ENCODE results near the gene DDC. TPM values are rescaled to one million over a fixed set of nuclear protein-coding genes. Genes with fewer than 3 reads are reported as not detected.
A peak's percentile ranks its signal among the peaks of the same experiment; 100 is the strongest.

Gene DDC
- total RNA-seq, 3 donors from 2014 or later (not counting 1 experiment from before 2014, with no cell fraction given): not detected

DNA sequence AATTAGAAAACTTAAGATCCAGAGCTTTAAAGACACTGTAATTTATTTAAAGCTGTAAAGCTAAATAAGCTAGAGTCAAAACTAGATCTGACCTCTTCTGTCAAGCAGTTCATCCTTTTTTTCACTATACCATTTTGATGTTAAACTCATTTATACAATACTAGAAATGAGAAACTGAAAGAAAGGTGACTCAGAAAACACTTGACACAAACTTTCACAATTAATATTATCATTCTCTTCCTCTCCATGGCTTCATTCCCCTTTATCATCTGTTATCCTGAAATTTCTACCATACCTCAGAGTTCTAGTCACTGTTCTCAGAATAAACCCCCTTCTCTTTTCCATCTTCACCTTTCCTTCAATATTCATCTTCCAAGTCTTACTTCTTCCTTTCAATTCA is 116.4 kb downstream of the DDC start:
- H3K4me1 Mint-ChIP-seq: peaks cover 23 to 24% of the 10 kb centered on the region in 2 donors
- ATAC-seq (no peak), DNase-seq (no peak)
- peak overlapping the region; percentile 35 for H3K4me3 Mint-ChIP-seq
- Histone ChIP-seq H3K4me1 (ENCODE audit: control insufficient read depth, insufficient read depth, low read length) (peaks cover 16% of the 10 kb centered on the region), H3K36me3 (ENCODE audit: control insufficient read depth, insufficient read depth, low read length) (peaks cover 28% of the 10 kb centered on the region), H3K9me3 (ENCODE audit: control insufficient read depth, insufficient read depth, low read length) (no peaks in the 10 kb centered on the region), H3K27me3 (ENCODE audit: control insufficient read depth, insufficient read depth, low read length) (no peaks in the 10 kb centered on the region), H3K27ac (ENCODE audit: low read length) (no peak overlapping the region), H3K4me3 (ENCODE audit: low read length) (no peak overlapping the region)
- TF ChIP-seq, protein P1, sequence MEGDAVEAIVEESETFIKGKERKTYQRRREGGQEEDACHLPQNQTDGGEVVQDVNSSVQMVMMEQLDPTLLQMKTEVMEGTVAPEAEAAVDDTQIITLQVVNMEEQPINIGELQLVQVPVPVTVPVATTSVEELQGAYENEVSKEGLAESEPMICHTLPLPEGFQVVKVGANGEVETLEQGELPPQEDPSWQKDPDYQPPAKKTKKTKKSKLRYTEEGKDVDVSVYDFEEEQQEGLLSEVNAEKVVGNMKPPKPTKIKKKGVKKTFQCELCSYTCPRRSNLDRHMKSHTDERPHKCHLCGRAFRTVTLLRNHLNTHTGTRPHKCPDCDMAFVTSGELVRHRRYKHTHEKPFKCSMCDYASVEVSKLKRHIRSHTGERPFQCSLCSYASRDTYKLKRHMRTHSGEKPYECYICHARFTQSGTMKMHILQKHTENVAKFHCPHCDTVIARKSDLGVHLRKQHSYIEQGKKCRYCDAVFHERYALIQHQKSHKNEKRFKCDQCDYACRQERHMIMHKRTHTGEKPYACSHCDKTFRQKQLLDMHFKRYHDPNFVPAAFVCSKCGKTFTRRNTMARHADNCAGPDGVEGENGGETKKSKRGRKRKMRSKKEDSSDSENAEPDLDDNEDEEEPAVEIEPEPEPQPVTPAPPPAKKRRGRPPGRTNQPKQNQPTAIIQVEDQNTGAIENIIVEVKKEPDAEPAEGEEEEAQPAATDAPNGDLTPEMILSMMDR (IDR thresholded peaks at IDR 0.05): no peak
- H3K27me3 Mint-ChIP-seq (ENCODE audit: low read depth in 2 of 2): peaks cover 8 to 11% of the 10 kb centered on the region in 2 donors
- H3K36me3 Mint-ChIP-seq: peaks cover 9% of the 10 kb centered on the region
- H3K27ac Mint-ChIP-seq: peak overlapping the region; percentile 8 to 96
- intact Hi-C loops (cut with micrococcal nuclease): no loop called here
- no peaks in the 10 kb centered on the region for H3K9me3 Mint-ChIP-seq

DNA sequence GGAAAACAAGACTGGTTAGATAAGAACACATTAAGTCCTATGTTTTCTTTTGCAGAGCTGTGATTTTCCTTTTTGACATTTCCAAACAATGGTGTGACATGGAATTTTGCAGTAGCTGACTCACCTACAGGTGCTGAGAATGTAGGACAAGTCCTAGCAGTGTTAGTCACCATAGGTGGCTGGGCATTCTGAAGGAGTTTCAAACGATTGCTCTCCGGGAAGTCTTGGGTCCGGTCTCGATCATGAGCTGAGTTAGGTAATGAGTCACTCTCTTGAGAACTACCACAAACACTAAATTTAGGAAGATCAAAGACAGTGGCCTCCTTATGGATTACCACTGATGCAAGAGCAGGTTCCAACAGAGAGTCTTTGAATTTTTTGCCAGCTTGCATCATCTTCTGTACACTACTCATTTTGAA is 118.7 kb downstream of the DDC start:
- H3K36me3 Mint-ChIP-seq: peaks cover 9% of the 10 kb centered on the region
- H3K27me3 Mint-ChIP-seq (ENCODE audit: low read depth in 2 of 2): no peaks in the 10 kb centered on the region
- no peak overlapping the region for H3K4me3 Mint-ChIP-seq
- whole genome bisulfite sequencing (ENCODE audit: insufficient coverage): 69% methylated on average over 4 of the region's 4 CpGs
- Histone ChIP-seq H3K9me3 (ENCODE audit: control insufficient read depth, insufficient read depth, low read length) (no peaks in the 10 kb centered on the region), H3K27me3 (ENCODE audit: control insufficient read depth, insufficient read depth, low read length) (no peaks in the 10 kb centered on the region), H3K4me3 (ENCODE audit: low read length) (no peak overlapping the region), H3K27ac (ENCODE audit: low read length) (no peak overlapping the region), H3K36me3 (ENCODE audit: control insufficient read depth, insufficient read depth, low read length) (peaks cover 30% of the 10 kb centered on the region), H3K4me1 (ENCODE audit: control insufficient read depth, insufficient read depth, low read length) (peaks cover 16% of the 10 kb centered on the region)
- intact Hi-C loops (cut with micrococcal nuclease): no loop called here
- peaks cover 23 to 24% of the 10 kb centered on the region in 2 donors for H3K4me1 Mint-ChIP-seq
- no peak for DNase-seq
- no peaks in the 10 kb centered on the region for H3K9me3 Mint-ChIP-seq
- no peak for ATAC-seq
- TF ChIP-seq, protein P1 (IDR thresholded peaks at IDR 0.05): no peak
- H3K27ac Mint-ChIP-seq: peak overlapping the region in 1 of 2 donors; percentile 40

DNA sequence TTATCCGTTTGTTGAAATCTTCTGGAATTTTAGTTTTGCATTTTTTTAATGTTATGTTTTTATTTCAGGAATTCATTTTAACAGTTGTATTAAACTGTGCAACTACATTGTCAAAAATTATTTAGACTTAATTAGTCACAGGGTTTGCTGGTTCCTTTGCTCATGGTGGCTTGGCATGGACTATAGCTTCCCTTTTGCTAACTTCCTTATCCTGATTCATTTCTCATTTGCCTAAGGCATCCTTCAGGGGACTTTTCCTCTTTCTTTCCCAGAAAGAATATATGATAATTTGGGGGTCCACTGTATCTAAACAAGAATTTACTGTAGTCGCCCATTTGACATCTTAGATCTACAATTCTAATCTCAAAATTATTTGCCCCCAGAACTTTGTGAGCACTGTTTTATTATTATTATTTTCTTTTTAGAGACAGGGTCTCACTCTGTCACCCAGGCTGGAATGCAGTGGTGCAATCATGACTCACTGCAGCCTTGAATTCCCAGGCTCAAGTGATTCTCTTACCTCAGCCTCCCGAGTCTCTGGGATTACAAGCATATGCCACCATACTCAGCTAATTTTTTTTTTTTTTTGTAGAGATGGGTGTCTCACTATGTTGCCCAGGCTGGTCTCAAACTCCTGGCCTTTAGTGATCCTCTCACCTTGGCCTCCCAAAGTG is 128.9 kb downstream of the DDC start:
- Mint-ChIP-seq H3K27ac (no peak overlapping the region), H3K4me3 (no peak overlapping the region), H3K36me3 (no peaks in the 10 kb centered on the region), H3K27me3 (ENCODE audit: low read depth in 2 of 2) (no peaks in the 10 kb centered on the region), H3K9me3 (no peaks in the 10 kb centered on the region), H3K4me1 (no peaks in the 10 kb centered on the region)
- ATAC-seq (no peak), DNase-seq (no peak)
- TF ChIP-seq, protein P1 (IDR thresholded peaks at IDR 0.05): no peak
- Histone ChIP-seq H3K4me3 (ENCODE audit: low read length) (no peak overlapping the region), H3K27ac (ENCODE audit: low read length) (no peak overlapping the region), H3K27me3 (ENCODE audit: control insufficient read depth, insufficient read depth, low read length) (no peaks in the 10 kb centered on the region), H3K36me3 (ENCODE audit: control insufficient read depth, insufficient read depth, low read length) (peaks cover 7% of the 10 kb centered on the region), H3K9me3 (ENCODE audit: control insufficient read depth, insufficient read depth, low read length) (no peaks in the 10 kb centered on the region), H3K4me1 (ENCODE audit: control insufficient read depth, insufficient read depth, low read length) (no peaks in the 10 kb centered on the region)
- 80% methylated on average over 1 of the region's 3 CpGs for WGBS (ENCODE audit: insufficient coverage)
- intact Hi-C loops (cut with micrococcal nuclease): no loop called here
